Measurements from ENCODE around the gene LMTK3.

The LMTK3 gene

DNA sequence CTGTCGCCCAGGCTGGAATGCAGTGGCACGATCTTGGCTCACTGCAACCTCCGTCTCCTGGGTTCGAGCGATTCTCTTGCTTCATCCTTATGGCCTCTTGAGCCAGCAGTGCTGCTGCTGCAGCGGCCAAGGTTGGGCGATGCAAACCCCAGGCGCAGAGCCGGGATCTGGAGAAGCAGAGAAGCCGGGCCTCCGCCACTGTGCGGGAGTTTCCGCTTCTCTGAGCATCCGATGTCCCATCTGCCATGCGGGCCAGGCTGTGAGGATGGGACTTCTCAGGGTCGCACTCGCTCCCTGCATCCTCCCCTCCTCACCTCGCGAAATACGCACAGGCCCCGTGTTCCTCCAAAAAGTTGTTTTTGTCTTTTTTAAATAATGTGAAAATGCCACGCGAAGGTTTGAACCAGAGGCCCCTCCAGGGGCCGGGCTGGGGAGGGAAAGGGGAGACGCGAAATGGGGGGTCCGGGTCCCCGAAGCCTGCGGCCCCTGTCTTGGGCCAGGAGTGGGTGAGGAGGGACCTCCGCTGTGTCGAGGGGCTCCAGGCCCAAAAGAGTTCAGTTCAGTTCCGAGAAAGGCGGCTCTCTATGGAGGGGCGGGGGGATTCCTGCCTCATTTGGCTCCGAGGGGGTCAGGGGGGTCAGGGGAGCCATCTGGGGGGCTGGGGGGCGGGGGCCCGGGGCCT is 26.6 kb downstream of the LMTK3 start:
- DNase-seq: no peak

DNA sequence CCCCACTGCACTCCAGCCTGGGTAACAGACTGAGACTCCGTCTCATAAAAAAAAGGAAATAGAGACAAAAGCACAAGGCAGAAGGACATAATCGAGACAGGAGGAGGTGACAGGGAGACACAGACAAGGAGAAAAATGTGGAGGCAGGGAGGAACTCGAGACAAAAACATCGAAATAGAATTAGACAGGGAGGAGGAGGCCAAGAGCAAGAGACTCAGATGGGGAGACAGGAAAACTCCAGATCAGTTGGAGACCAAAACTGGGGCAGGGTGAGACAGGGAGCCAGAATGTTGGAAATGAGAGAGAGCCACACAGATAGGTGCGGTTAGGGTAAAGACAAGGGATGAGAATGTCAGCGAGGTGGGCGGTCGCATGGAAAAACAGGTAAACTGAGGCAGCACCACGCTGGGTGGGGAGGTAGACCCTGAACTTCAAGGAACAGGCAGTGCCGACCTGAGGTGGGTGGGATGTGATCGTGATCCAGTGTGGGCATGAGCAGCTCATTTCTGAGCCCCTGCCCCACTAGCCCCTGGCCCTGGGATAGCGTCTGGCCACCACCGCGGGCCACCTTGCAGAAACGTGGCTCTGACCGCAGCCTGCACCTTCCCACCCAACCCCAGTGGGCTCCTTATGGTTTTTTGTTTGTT is 27.3 kb downstream of the LMTK3 start:
- DNase-seq: no peak

DNA sequence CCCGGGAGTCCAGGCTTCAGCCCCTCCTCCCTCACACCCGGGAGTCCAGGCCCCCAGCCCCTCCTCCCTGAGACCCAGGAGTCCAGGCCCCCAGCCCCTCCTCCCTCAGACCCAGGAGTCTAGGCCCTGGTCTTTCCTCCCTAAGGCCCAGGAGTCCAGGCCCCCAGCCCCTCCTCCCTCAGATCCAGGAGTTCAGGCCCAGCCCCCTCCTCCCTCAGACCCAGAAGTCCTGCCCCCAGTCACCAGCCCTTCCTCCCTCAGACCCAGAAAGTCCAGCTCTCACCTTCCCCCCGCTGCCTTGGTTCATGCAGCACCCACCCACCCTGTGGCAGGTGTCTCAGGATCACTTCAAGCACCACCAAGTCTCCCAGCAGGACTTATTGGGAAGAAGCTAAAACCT is 28.3 kb downstream of the LMTK3 start:
- DNase-seq: no peak

DNA sequence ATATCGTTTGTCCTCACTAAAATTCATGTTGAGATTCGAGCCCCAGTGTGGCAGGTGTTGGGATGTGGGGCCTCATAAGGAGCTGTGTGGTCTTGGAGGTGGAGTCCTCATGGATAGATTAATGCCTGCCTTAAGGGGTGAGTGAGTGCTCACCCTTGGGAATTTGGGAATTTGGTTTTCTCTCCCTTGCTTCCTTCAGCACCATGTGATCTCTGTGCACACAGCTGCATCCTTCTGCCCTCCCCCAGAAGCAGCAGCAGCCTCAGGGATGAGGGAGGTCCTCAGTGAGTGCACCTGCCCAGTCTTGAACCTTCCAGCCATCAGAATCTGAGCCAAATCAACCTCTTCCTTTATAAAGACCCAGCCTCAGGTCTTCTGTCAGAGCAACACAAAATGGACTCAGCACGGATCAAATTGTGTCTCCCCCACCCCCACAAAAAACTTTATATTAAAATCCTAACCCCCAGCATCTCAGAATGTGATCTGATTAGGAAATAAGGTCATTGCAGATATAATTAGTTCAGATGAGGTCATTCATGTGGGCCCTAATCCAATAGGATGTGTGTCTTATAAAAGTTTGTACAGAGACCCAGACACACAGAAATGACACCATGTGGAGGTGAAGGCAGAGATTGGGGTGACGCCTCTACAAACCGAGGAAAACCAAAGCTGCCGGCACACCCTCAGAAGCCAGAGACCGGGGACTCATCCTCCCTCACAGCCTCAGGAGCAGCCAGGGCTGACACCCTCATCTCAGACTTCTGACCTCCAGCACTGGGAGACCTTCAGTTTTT is 29.6 kb downstream of the LMTK3 start:
- DNase-seq: no peak

DNA sequence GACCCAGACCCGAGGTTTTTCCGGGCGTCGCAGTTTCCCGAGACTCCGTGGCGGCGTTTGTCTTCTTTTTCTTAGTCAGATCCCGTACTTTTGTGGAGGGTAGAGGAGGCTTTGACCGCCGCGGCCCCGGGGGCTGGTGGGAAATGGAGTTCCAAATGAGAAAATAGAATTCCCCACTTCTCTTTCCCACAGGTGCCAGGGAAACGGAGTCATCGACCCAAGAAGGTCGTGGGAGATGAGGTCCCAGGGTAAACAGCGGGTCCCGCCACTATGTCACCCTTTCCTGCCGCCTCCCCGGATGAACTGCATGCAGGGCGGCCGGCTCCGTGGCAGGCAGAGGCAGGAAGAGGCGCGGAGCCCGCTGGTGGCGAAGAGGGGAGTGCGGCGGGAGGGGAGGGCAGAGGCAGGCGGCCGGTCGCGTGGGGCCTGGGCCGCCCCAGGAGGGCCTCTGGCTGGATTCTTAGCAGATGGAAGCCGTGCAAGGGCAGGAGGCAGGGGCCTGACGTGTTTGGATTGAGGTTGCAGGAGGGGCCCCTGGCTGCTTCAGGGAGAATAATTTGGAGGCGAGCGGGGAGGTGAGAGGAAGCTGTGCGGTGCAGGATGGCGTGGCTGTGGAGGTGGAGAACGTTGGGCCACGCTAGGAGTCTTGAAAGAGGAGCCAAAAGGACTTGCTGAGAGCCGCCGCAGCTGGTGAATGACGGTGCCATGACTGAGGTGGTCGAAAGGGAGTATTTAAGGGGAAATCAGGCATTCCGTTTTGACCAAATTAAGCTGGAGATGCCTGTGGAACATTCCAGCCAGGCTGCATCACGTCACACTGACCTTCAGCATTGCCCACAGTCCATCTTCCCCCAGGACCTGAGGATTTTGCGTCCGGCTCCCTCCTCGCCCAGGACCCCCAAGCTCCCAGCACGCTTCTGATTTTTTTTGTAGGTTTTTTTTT is 30.8 kb downstream of the LMTK3 start:
- DNase-seq: no peak

DNA sequence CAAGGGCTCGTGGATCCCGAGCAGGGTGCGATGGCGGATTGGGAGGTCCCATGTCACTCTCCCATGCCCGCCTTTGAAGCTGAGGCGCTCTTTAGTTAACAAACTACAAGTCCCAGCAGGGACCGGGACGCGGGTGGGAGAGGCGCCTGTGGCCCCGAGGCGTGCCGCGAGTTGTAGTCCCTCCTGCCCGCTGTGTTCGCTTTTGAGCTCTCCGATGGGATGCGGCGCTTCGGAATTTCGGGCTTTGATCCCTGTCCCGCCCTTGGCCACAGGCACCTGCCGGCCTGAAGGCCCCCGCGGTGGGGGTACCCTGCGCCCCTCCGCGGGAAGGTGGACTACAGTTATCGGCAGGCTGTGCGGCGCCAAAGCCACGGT is 31.5 kb downstream of the LMTK3 start:
- no peak for DNase-seq

DNA sequence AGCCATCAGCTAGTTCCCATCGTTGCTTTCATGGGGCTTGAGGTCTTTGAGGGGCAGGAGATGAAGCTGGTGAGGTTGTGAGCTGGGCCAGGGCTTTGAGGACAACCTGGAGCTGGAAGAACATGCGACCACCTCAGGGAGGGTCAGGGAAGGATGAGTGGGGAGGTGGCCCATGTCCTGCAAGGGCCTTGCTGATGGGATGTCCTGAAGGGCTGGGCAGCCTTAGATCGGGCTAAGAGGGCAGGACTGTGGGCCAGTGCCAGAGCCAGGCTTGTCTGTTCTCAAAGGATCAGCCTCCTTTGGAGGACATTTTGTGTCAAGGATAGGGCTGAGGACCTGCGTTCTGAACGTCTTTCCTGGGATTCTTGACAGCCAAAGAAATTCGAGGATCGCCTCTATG is 31.9 kb downstream of the LMTK3 start:
- DNase-seq: no peak

DNA sequence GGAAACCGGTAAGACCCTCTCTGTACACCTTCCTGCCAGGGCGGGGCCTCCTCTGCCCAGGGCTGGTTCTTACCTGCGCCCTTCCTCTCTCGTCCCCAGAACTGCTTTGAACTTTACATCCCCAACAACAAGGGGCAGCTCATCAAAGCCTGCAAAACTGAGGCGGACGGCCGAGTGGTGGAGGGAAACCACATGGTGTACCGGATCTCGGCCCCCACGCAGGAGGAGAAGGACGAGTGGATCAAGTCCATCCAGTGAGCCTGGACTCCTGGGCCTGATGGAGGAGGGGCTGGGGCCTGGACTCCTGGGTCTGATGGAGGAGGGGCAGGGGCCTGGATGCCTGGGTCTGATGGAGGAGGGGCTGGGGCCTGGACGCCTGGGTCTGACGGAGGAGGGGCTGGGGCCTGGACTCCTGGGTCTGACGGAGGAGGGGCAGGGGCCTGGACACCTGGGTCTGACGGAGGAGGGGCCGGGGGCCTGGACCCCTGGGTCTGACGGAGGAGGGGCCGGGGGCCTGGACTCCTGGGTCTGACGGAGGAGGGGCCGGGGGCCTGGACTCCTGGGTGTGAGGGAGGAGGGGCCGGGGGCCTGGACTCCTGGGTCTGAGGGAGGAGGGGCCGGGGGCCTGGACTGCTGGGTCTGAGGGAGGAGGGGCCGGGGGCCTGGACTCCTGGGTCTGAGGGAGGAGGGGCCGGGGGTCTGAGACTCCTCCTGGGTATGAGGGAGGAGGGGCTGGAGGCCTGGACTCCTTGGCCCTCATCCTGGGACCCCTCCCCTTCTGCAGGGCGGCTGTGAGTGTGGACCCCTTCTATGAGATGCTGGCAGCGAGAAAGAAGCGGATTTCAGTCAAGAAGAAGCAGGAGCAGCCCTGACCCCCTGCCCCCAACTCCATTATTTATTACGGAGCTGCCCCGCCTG is 33.0 kb downstream of the LMTK3 start:
- DNase-seq: no peak

DNA sequence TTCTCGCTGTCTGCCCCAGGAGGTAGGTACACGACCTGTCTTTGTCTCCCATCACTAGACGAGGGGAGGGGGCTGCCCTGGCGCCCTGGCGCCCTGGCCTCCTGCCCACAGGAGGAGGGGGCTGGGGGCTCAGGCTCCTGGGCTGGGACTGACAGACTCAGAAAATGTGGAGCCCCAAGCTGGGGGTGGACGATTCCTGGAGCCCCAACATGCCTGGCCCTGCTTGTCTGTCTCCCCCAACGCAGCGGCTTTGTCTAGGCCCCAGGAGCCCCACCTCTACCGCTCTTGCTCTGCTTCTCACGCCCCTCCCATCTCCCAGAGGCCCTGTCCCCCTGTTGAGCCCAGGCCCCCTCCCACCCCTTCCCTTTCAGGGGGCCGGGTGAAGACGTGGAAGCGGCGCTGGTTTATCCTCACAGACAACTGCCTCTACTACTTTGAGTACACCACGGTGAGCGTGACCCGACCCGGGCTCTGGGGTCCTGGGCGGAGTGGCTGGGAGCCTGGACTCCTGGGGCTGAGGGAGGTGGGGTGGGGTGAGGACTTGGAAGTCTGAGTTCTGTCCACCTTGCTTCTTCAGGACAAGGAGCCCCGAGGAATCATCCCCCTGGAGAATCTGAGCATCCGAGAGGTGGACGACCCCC is 33.8 kb downstream of the LMTK3 start:
- DNase-seq: no peak

DNA sequence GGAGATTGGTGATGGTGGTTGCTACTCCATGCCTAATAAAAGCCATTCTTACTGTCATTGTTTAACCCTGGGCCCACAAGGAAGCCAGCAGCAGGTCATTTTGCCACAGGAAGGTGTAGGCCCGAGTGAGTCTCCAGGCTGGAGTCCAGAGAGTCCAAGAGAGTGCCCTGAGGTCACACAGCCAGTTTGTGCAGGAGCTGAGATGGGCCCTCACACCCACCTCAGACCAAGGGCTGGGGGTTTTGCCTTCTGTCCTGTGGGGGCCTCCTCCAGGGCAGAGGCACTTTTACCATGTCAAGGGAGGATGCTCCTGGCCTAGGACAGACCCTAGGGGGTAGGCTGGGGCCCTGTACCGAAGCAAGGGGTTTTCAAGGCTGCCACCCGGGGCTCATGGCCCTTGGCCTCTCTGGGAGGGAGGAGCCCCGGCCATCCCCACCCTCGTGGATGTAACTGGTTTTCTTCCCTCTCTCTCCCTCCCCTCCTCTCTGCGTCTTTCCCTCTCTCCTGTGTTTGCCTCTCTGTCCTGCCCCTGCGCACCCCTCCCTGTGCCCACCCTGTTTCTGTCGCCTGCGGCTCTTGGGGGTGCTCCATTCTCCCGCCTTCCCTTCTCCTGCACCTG is 34.5 kb downstream of the LMTK3 start:
- DNase-seq: no peak

DNA sequence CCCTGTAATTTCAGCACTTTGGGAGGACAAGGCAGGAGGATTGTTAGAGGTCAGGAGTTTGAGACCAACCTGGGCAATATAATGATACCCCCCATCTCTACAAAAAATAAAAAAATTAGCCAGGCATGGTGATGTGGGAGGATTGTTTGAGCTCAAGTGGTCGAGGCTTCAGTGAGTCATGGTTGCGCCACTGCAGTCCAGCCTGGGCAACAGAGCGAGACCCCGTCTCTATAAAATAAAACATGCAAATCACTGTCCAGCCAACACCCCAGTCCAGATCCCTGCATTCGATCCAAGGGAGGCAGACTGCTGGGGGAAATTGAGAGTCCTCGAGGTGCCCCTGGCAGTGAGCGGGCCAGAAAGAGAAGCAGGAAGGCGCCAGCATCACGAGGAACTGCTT is 35.5 kb downstream of the LMTK3 start:
- no peak for DNase-seq

DNA sequence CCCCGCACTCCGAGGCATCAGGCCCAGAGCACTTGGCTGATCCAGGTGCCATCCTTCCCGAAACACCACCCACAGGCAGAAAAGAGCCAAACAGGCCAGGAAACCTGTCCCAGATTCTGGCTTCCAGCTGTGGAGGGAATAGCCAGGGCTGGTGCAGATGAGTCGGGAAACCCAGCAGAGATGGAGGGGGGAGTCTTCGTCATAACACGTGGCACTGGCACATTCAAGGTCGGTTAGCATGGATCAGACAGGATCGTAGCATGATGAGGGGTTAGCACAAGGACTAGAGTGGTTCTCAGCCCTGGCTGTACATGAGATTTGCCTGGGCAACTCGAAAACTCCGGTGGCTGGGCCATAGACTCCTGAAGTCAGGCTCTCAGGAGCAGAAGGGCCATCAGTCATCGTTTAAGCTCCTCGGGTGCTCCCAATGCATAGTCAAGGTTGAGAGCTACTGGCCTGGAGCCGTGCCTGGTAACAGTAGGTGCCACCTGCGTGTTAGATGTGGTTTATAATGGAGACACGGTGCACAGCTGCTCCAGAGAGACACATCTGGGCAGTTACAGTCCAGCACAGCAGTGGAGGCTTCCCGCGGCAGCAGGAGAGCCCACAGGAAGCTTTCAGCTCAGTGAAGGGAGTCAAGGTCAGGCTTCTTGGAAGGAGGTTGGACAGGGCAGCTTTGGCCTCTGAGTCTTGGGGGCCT is 36.1 kb downstream of the LMTK3 start:
- no peak for DNase-seq

DNA sequence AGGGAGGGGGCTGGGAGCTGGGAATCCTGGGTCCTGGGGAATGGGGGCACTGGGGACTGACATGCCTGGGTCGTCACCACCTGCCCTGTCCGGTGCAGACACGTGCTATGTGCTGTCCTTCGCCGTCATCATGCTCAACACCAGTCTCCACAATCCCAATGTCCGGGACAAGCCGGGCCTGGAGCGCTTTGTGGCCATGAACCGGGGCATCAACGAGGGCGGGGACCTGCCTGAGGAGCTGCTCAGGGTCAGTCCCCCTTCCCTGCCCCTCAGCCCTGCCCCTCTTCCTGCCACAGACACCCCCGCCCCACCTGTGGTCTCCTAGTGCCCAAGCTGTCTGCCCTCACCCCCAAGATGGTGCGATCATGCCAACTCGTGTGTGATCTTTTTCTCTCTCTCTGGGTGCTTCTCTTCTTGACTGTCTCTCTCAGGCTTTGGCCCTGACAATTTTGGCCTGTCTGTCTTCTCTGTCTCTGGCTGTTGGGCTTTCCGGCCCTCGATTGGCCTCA is 37.5 kb downstream of the LMTK3 start:
- no peak for DNase-seq

DNA sequence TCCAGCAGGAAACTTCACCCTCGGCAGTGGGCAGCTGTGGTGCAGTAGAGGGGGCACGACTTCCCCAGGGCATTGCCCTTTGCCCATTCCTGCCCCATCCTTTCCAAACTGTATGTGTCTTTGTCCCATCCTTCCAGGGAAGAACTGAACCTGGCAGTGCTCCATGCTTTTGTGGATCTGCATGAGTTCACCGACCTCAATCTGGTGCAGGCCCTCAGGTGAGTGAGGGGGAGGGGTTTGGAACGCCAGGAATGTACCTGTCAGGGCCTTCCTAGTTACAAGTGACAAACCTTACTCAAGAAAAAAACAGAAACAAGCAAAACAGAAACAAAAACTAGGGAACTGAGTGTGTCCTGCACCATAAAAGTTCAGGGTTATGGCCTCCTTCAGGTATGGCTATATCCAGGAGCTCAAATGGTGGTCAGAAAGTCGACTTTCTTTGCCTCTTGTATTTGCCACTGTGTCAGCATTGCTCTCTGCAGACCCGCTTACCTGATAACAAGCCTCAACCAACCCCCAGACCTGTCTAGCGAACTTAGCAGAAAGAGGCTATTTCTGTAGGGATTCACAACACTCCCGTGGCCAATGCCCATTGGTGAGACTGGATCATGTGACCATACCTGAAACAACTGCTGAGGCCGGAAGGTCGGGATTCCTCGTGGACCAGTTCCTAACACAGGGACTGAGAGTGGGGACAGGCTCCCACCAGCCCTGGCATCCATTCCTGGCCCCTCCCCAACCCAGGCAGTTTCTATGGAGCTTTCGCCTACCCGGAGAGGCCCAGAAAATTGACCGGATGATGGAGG is 38.3 kb downstream of the LMTK3 start:
- DNase-seq: no peak

DNA sequence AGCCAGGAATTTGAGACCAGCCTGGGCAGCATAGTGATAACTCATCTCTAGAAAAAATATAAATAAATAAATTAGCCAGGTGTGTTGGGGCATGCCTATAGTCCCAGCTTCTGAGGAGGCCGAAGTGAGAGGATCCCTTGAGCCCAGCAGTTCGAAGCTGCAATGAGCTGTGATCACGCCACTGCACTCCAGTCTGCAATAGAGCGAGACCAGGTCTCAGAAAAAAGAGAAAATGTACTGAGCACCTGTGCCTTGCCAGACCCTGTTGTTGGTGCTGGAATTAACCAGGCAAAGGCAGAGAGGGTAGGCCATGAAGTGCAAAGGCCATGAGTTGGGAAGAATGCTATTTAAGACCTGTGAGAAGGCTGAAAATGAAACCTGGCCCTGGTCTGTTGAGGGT is 39.8 kb downstream of the LMTK3 start:
- no peak for DNase-seq

DNA sequence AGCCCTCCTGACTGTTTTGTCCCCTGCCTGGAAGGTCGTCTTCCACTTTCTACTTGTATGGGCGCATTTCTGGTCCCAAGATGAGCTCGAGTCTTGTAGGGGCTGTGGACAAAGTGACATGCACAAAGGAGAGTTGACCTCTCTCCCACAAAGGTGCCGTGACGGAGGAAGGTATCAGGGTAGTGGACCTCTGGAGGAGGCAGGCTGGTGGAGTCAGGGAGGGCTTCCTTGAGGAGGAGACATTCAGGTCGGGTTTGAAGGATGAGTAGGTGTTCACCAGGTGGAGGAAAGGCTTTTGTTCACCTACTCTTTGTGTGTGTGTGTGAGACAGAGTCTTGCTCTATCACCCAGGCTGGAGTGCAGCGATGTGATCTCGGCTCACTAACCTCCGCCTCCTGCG is 40.8 kb downstream of the LMTK3 start:
- DNase-seq: no peak

DNA sequence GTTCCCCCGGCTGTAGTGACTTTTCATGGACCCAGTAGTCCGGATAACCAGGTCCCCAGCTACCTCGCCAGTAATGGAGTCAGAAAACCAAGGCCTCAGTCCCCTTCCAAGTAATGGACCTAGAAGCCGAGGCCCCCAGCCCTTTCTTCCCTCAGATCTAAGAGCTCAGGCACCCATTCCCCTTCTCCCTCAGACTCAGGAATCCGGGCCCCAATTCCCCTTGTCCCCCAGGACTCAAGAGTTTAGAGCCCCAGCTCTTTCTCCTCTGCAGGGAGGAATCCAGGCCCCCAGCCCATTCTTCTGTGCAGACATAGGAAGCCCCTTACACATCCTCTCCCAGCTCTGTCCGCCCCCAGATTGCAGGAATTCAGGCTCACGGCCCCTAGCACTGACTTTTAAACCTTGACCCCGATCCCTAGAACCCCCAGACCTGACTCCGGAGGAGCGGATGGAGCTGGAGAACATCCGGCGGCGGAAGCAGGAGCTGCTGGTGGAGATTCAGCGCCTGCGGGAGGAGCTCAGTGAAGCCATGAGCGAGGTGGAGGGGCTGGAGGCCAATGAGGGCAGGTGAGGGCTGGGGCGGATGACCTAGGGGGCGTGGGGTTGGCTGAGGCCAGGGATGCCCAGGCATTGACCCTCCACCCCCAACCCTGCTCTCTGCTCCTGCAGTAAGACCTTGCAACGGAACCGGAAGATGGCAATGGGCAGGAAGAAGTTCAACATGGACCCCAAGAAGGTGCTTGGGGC is 41.5 kb downstream of the LMTK3 start:
- no peak for DNase-seq

DNA sequence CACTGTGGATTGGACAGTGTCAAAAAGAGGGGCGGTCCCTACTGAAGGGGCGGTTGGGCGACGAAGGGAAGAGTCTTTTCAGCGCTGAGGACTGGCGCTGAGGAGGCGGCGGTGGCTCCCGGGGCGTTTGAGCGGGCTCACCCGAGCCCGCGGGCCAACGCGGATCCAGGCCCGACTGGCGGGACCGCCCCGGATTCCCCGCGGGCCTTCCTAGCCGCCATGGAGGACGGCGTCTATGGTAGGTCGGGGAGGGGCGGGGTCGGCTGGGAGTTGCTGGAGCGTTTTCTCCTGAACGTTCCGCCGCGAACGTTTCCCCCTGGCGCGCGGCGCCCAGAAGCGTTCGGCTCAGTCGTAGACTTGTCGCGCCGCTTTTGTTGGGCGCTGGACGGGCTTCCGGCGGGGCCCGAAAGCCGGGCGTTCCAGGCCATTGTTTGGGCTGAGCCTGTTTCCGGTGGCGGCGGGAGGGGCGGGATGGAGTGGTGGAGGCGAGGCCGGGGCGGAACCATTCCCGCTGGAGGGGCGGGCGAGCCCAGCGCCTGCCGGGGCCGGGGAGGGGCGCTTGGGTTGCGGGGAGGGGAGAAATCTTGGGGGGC is 42.2 kb downstream of the LMTK3 start, which contains the start of gene CYTH2:
Gene CYTH2 (plus strand): TSS at position 81 of the 593 bp plus-strand sequence. CDS start 139 bp downstream, at position 220.
- peak; percentile 40 for DNase-seq

Measured in NCI-H1048 (cell line).